HPDE6-E6E7 (cell line): ENCODE results near the gene GDAP2.
"Not testable (repeated sequence)": the region's sequence is repeated elsewhere in the genome, so short reads cannot be mapped to it uniquely, and the experiment has no call there.

ENCODE experiments used
- DNase-seq: peaks from one replicate; pipeline ENCODE4 v3.0.0; 2011; ENCODE audit warnings: missing footprints; ENCODE audit errors: extremely low spot score

Gene GDAP2

DNA sequence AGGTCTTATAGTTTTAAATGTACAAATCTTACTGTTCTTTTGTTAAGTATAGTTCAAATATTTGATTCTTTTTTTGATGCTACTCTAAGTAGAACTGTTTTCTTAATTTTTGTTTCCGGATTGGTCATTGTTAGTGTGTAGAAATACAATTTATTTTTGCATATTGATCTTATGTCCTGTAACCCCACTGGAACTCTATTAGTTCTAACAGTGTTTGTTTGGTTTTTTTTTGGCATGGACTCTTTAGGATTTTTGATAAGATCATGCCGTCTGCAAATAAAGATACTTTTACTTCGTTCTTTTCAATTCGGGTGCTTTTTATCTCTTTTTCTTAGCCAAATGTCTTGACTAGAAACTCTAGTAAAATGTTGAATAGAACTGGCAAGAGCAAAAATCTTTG, 26.5 kb downstream of the GDAP2 start:
- DNase-seq = no peak

DNA sequence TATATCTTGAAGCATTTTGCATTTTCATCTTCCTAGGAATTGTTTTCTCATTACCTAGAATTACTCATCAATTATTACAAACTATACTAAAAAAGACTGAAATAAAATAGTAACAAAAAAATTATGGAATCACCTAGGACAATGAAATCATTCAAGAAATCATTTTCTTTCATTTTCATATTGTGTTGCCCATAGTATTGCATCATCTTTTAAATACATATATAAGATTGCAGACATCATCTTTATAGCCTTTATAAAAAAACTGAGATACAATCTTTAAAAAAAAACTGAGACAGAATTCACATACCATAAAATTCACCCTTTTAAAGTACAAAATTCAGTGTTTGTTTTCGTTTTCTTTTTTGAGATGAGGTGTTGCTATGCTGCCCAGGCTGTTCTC, 29.6 kb downstream of the GDAP2 start:
- no peak for DNase-seq

DNA sequence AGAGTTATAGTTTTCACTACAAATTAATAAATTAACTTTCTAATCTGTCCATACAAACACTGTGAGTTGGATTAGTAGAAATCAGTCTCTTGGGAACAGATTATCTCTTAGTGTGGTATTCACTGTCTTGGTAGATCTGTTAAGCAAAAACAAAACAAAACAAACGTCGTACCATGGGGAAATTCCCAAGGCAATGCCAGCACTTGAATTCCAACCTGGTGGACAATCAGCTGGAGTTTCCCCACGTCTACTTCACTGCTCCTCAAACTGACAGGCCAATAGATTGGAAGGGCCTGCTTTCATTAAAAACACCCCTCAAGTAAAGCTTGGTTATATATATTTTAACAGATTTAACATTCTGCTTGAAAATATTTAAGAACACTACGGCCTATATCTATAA, 31.9 kb downstream of the GDAP2 start:
- no peak for DNase-seq

DNA sequence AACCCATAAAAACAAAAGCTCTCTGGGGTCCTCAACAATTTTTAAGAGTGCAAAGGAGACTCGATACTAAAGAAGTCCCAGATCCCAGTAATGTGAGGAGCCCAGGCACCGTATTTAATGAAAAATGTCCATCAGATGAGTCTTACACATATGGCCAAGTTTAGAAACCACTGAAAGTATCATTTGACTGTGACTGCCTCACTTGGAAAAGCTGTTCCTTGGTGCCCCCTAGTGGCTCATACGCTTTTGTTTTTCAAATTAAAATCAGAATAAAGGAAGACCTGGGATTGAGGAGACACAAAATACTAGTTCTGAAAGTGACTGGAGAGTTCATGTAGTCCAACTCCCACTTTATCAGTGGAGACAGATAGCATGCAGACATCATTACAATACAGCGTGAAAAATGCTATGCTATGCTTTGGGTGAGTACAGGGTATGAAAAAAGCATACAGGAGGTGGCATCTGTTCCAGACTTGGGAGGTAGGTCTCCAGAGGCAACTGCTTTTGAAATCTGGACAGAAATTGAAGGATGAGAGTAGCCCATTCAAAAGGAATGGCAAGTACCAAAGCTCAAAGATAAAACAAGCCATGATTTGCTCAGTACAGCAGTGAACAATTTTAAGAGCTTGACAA, 33.8 kb downstream of the GDAP2 start:
- DNase-seq = peak; percentile 33

DNA sequence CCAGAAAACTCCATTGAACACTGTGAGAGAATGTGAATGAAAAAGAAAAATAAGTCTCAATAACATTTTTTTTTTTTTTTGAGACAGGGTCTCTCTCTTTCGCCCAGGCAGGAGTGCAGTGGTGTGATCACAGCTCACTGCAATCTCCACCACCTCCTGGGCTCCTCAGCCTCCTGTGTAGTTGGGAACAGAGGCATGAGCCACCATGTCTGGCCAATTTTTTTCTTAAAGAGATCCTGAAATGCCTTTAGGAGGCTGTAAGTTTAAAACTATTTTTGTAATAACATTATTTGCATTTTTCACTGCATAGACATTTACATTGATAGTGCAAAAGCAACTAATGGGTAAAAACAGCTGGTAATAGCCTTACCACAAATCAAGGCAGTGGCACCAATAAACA, 35.3 kb downstream of the GDAP2 start:
- no peak for DNase-seq

DNA sequence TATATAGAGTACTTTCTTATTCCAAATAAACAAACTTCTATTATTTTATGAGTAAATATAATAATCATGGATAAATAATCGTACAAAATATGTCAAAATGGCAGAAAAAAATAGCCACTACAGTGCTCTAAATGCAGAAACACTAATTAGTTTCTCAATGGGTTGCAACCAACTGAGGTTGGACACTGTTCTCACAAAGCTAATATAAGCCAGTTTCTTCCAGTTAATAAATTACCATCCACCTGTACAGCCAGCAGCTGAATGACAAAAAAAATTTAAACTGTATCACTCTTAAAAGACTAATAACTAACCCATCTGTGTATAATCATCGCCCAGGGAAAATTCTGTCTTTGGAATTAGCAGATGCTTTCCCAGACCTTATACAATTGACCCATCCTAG, 36.9 kb downstream of the GDAP2 start:
- DNase-seq = no peak

DNA sequence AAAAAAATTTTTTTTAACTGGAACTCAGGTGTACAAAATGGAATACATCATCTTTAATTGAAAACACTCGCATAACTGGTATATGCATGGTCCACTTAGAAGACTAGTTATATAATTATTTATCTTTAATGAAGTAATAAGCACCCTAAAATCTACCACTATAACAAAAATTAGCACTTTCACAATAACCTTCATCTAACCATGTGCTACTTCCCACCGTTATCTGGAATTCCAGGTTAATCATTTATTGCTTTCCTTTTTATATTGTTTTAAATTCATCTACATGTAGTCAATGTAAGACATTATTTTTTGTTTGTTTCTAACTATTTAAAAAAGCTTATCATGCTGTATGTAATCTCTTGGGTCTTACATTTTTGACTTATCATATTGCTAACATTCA, 39.0 kb downstream of the GDAP2 start:
- DNase-seq = no peak

DNA sequence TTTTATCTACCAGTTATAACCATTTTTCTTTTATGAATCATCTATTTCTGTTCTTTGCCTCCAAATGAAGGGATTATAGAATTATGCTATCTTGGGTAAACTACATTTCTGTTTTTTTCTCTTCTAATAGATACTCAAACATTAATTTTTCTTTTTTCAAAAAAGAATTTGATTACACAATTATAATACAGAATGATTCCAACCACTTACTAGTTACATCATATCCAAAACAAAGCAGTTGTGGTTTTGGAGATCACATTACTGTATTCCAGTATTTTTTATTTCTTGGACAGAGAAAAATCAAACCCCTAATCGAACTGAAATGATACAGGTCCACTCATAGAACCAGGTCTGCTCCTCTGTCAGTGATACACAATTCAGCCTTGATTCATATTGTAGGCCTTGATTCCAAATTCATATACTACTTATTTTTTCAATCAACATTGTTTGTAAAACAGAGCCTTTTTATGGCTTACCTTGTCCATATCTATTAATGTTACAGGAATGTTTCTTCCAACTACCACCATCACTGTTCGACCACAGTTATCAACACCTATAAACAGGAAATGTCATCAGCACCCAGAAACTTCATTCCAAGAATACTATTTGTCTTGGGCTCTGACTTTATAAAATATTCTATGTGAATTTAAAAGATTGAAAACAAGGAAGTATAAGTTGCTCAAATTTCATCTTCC, 43.2 kb downstream of the GDAP2 start:
- no peak for DNase-seq

DNA sequence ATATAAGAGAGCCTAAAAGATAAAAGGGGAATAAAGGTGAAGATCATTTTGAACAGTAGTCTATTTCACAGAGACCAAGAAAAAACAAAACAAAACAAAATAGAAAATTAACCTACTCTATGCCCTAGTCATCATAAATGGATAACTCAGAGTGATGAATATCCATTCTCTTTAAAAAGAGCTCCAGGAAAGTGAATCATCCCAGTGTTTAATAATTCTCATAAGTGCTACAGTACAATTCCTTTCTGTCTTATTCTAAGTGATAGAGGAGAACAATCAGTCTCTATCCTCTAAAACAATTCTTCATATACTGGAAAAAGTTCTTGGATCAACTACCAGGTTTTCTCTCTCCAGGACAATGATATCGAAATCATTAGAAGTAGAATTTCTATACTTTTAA, 45.8 kb downstream of the GDAP2 start:
- DNase-seq = no peak

DNA sequence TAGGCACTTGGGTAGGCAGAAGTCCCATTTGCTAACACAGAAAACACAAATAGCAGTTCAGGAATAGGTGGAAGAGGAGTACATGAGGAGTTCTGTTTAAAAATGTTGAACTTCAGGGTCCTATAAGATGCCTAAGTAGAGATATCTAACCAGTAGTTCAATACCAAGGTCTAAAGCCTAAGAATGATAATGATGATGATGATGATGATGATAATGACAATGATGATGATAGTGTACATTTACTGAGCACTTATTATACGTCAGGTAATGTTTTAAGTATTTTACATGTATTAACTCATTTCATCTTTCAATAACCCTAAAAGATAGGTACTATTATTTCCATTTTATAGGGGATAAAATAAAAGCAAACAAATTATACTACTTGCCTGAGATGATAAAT, 50.1 kb downstream of the GDAP2 start:
- DNase-seq = no peak

DNA sequence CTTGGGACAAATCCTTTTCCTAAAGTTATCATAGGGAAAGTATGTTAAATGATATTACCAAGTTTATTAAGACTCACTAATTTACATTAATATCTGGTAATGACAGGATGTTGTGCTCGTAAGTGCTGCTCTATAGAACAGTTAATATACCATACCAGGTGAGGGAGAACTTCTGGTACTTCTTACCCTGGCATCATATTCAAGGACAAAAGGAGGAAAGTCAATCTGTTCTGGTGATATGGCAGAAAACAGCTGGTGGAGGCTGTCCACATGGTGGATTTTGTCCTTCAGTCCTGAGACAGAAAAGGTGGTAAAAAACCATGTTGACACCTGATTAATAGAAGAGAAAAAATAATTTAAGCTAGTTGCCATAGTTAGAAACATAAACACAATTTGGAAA, 51.6 kb downstream of the GDAP2 start:
- no peak for DNase-seq

DNA sequence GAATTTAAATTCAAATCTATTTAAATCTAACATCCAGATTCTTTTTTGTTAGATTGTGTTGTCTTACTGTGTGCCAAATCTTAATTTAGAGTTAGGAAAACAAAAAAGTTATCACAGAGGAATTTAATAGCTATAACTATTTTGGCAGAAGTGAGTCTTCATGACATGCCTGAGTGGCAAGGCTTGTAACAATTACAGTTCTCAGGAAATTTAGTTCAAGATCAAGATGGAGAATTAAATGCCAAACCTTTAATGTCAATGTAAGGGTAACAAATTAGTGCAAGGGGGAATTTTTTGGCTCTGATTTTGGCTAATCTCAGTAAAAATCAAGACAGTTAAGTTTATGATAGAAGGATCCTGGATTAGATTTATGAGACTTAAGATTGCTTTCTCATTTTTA, 58.4 kb downstream of the GDAP2 start:
- DNase-seq = no peak

DNA sequence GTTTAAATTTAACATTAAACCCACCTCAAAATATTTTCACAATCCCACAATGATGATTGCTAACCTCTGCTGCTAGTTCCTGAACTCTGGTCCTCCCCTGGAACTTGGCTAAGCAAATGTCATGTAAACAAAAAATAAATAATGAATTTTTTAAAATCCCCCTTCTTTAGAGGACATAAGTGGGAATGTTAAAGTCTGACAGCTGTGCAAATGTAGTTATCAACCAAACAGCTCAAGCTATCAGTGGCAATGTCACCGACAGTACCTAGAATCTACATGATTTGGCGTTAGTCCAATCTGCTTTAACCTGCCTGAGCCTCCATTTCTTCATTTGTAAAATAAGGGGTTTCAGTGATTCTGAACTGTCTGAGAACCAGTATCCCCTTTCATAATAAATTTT, 67.7 kb downstream of the GDAP2 start:
- no peak for DNase-seq

DNA sequence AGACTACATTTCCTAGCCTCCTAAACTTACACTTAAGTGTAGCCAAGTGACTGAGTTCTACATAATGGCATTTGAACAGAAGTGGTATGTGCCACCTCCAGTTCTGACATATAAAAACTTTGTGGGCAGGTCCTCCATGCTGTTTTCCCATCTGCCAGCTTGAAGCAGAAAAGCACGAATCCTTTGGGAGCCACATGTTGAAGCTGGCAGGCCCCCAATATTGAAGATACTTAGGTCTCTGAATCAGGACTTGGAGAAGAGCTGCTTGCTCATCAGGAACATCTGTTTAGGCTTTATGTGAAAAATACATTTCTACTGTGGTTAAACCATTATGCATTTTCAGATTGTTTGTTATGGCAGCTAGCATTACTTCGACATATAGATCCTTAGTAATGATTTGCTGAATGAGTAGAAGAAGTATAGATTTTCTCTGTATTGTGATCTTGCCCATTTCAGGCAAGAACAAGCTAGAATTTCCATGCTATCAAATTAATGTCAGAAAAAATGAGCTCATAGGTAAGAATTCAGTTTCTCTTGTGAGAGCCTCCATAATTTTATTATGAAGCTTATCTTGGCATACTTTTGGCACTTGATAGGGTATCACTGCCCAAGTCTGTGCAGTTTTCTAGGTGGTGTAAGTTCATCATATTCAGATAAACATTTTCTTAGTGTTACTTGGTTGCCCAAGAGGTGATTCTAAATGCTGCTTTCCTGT, 68.4 kb downstream of the GDAP2 start:
- DNase-seq = no peak

DNA sequence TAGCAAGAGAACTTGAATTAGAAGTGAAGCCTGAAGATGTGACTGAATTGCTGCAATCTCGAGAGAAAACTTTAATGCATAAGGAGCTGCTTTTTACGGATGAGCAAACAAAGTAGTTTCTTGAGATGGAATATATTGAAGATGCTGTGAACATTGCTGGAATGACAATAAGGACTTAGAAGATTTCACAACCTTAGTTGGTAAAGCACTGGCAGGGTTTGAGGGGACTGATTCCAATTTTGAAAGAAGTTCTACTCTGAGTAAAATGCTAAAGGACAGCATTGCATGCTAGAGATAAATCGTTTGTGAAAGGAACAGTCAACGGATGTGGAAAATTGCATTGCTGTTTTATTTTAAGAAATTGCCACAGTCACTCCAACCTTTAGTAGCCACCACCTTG, 69.5 kb downstream of the GDAP2 start:
- no peak for DNase-seq

DNA sequence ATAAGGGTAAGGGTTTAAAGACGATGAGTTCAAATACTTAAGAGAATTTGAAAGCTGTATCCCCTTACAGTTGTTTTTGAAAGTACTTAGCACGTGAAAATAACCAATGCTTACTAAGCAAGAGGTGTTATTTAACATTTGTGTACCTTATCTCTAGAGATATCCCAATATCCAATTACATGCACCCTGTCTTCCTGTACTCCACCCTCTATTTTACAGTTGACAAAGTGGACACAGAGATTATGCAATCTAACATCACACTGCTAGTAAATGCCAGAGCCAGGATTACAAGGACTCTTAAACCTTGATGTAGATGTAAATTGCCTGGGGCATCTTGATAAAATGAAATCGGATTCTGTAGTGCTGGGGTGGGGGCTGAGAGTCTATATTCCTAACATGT, 72.0 kb downstream of the GDAP2 start:
- no peak for DNase-seq

DNA sequence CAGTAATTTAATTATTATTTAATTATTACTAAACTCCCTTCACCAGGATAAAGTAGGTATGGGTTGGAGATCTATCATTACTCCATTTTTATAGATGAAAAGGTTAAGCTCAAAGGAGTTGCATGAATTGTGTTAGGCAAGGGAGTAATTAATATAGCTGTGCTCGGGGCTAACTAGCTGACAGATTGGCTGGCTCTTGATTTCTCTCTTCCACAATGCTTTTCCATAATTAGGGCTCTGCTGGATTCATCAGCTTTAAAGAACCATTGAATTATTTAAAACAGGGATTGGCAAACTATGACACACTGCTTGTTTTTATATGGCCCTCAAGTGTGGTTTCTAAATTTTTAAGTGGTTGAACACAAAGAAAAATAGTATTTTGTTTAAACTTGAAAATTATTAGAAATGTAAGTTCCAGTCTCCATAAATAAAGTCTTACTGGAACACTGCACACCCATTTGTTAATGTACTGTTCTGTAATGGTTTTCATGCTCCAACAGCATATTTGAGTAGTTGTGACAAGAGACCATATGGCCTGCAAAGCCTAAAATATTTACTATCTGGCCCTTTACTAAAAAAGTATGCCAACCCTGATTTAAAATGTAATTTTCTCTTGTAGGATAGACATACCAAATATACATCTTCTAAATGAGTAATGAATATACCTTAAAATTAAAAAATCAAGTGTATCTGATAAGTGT, 76.4 kb downstream of the GDAP2 start:
- no peak for DNase-seq

DNA sequence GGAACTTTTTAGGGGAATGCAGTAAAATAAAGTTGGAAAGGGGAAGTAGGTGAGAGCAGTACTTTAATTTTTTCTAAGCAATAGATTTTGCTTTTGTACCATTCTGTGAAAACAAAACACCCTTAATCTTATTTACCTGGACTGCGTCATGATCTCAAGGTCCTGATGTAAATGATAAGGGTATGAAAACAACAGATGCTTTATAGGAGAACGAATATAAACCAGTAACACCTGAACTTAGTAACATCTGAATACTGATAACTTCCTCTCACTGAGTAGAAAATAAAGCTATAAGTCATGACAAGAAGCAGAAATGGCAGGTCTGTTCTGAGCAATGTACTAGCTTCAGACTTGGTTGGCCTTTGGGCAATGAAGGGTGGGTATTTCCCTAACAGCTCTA, 77.7 kb downstream of the GDAP2 start:
- DNase-seq = no peak

DNA sequence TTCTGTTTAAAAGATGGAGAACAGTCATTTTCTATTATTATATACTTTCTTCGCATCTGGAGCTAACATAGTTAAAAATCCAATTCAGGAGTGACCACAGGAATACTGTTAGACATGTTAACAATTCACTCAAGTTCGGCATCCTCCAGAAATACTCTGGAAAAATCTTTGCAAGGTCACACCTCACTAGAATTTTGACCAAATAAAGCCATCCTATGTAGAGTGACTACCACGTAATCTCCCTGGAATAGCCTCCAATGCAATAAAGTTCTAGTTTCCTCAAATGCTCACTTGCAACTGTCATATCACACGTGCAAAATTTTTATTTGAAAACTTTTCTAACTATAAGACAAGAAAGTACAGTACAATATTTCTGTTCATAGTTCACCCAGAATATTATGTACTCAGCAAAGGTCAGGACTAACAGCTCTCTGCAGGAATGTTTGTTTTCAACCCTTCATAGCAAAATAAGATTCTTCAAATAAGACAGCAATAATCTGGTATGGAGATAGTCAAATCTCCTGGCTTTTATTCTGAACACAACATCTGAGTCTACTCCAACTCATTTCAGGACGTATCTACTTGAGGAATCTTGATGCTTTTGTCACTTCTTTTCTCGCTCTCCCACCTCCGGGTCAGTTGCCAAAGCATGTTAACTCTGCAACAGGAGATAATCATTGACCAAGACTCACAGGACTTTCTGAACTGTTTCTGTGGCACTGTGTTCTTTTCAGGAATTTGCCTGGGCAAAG, 82.6 kb downstream of the GDAP2 start:
- DNase-seq = no peak

DNA sequence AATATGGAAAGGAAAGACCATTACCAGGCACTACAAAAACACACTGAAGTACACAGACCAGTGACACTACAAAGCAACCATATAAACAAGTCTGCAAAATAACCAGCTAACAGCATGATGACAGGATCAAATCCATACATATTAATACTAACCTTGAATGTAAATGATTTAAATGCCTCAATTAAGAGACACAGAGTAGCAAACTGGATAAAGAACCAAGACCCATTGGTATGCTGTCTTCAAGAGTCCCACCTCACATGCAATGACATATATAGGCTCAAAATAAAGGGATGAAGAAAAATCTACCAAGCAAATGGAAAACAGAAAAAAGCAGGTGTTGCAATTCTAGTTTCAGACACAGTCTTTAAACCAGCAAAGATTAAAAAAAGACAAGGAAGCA, 84.9 kb downstream of the GDAP2 start:
- DNase-seq = not testable (repeated sequence)

DNA sequence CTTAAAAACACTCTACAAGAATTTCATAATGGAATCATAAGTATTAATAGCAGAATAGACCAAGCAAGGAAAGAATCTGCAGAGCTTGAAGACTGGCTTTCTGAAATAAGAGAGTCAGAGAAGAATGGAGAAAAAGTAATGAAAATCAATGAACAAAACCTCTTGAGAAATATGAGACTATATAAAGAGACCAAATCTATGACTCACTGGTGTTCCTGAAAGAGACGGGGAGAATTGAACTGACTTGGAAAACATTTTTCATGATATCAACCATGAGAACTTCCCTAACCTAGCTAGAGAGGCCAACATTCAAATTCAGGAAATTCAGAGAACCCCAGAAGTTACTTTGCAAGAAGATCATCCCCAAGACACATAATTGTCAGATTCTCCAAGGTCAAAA, 85.6 kb downstream of the GDAP2 start:
- DNase-seq = no peak
